Measurements from ENCODE around the gene CRACR2A.

CRACR2A gene

DNA sequence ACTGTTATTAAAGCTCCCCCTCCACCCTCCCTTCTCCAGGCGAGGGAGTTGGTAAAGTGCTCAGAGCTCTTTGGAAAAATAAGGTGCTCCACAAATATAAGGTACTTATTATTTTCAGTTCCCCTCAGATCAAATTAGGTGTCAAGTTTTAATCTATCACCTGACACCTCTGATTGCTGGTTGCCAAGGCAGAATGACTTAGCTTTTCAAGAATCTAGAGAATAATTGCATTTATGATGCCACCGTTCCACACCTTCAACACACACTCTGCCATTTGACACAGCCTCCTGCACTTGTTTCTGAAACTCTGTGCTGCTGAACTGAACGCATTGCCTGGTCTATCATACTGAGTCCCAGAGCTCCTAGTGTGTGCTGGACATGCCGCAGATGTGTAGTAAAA lies 128.6 kb downstream of the CRACR2A start:
- TF ChIP-seq, protein P1, sequence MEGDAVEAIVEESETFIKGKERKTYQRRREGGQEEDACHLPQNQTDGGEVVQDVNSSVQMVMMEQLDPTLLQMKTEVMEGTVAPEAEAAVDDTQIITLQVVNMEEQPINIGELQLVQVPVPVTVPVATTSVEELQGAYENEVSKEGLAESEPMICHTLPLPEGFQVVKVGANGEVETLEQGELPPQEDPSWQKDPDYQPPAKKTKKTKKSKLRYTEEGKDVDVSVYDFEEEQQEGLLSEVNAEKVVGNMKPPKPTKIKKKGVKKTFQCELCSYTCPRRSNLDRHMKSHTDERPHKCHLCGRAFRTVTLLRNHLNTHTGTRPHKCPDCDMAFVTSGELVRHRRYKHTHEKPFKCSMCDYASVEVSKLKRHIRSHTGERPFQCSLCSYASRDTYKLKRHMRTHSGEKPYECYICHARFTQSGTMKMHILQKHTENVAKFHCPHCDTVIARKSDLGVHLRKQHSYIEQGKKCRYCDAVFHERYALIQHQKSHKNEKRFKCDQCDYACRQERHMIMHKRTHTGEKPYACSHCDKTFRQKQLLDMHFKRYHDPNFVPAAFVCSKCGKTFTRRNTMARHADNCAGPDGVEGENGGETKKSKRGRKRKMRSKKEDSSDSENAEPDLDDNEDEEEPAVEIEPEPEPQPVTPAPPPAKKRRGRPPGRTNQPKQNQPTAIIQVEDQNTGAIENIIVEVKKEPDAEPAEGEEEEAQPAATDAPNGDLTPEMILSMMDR (IDR thresholded peaks at IDR 0.05; ENCODE audit: low read depth, low read length), result no peak
- TF ChIP-seq, protein P2, sequence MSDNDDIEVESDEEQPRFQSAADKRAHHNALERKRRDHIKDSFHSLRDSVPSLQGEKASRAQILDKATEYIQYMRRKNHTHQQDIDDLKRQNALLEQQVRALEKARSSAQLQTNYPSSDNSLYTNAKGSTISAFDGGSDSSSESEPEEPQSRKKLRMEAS (IDR thresholded peaks at IDR 0.05; ENCODE audit: low read depth, low read length), result no peak
- TF ChIP-seq MYC (IDR thresholded peaks at IDR 0.05; ENCODE audit: low read depth, low read length) (no peak), POLR2A (IDR thresholded peaks at IDR 0.05; ENCODE audit: extremely low read depth, insufficient read length) (no peak)
- no peak overlapping the region for H3K4me3 ChIP-seq (ENCODE audit: low read depth, low read length)
- no peak for DNase-seq (ENCODE audit: low read depth)

DNA sequence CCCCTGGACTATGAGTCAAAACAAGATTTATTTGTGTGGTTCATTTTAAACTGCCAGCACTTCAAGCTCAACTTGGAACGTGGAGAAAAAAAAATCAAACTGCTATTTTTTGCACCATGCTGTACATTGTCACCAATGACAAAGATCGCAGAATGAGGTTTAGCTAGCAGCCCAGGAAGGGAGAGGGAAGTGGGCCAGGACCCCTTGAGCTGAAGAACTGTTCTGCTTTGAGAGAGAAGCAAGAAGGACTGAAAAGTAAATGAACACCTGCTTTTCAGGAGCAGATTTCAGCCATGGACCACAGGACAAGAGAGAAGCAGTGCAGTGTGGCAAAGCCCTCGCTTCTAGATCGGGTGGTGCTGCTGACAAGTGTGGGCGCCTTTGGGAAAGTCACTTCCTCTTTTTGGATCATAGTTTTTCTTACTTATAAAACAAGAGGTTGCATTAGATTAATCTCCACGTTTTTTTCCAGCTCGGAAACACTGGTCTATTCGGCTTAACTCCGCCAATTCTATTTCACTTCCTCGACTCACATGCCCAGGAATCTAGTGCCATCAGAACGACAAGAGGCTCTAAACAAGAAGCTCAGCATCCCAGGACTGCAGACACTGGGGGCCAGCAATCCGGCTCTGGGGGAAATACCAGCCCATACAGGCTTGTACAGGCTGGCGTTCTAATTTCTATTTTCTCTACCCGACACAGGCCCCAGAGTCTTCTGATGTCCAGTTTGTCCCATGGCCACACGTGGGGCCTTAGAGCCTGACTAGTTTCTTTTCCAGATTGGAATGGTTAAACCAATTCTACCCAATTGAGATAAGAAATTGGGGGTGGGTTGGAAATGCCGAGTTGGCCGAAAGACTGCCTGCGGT lies 129.9 kb downstream of the CRACR2A start:
- peak; percentile 59 for DNase-seq (ENCODE audit: low read depth)
- TF ChIP-seq POLR2A (IDR thresholded peaks at IDR 0.05; ENCODE audit: extremely low read depth, insufficient read length) (no peak), MYC (IDR thresholded peaks at IDR 0.05; ENCODE audit: low read depth, low read length) (no peak)
- TF ChIP-seq, protein P1 (IDR thresholded peaks at IDR 0.05; ENCODE audit: low read depth, low read length), result no peak
- TF ChIP-seq, protein P2 (IDR thresholded peaks at IDR 0.05; ENCODE audit: low read depth, low read length), result no peak

DNA sequence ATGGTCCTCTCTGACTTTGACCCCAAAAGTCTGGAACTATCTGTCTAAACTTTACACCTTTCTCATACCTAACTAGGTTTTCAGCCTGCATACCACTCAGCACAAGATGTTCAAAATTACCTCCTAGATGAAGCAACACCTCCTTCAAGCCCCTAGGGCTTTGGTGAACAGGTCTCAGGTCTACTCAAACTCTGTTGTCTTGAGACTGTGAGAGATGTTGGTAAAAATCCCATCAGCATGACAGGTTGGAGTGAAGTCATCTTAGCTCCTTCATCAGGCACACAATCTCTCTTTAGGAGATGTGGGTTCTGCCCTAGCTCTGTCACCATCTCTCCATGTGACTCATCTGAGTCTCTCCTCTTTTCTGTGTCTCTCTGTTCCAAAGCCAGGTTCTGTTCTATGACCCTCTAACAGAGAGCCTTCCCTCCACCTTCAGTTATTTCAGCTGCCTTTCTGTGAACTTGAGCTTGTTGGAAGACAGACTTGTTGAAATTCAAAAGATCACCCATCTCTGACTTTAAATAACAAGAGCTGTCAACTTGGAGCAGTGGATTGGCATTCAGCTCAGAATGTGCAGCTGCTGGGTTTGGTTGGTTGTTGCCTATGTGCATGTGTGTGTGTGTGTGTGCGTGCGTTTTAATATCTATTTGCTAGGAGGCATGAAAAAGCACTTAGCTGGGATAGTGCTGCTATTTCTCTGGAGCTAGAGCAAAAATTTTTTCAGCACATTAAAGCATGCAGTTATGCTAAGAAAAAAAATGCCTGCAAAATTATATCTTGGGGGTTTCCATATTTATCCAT lies 130.7 kb downstream of the CRACR2A start:
- TF ChIP-seq, protein P1 (IDR thresholded peaks at IDR 0.05; ENCODE audit: low read depth, low read length), result no peak
- no peak for TF ChIP-seq MYC (IDR thresholded peaks at IDR 0.05; ENCODE audit: low read depth, low read length)
- TF ChIP-seq POLR2A (IDR thresholded peaks at IDR 0.05; ENCODE audit: extremely low read depth, insufficient read length), result no peak
- TF ChIP-seq, protein P2 (IDR thresholded peaks at IDR 0.05; ENCODE audit: low read depth, low read length), result no peak
- no peak overlapping the region for H3K4me3 ChIP-seq (ENCODE audit: low read depth, low read length)

More for the DNA sequence above, 129.9 kb downstream of the CRACR2A start:
- no peak overlapping the region for H3K4me3 ChIP-seq (ENCODE audit: low read depth, low read length)

DNA sequence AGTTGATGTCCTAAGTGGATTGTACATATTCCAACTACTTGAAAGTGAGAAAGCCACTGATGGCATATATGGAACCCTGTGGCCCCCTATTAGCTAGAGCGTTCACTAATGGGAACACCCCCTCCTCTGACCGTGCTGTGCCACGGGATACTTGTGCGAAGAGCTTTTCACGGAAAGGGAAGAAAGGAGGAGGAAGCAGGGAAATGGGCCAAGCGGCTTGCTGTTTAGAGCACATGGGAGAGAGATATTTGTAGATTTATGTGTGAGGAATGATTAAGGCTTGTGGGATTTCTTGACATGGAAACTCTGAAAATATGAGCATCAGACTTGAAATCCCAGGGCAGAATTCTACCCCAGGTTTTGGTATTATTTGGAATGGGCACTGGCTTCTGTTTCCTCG lies 132.1 kb downstream of the CRACR2A start:
- no peak overlapping the region for H3K4me3 ChIP-seq (ENCODE audit: low read depth, low read length)
- no peak for TF ChIP-seq MYC (IDR thresholded peaks at IDR 0.05; ENCODE audit: low read depth, low read length)
- TF ChIP-seq POLR2A (IDR thresholded peaks at IDR 0.05; ENCODE audit: extremely low read depth, insufficient read length), result no peak
- TF ChIP-seq, protein P2 (IDR thresholded peaks at IDR 0.05; ENCODE audit: low read depth, low read length), result no peak
- TF ChIP-seq, protein P1 (IDR thresholded peaks at IDR 0.05; ENCODE audit: low read depth, low read length), result no peak
- DNase-seq (ENCODE audit: low read depth), result no peak

More for the DNA sequence above, 130.7 kb downstream of the CRACR2A start:
- no peak for DNase-seq (ENCODE audit: low read depth)

DNA sequence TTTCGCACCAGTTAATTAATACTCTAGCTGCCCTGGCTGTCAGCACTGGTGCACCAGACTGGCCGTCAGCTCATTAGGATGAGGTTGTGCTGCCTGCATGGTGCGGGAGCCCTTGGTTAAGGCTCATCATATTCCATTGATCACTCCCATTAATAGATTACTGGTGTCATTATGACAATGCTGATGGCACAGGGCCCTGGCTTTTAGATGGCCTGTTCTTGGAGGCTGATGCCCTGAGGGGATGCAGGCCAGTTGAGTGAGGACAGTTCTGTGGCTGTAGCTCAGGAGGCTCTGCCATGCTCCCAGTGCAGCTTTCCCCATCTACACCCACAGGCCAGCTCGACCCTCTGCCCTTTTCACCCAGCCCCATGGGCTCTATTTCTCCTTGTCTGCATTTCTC lies 135.3 kb downstream of the CRACR2A start:
- TF ChIP-seq, protein P1 (IDR thresholded peaks at IDR 0.05; ENCODE audit: low read depth, low read length), result no peak
- TF ChIP-seq POLR2A (IDR thresholded peaks at IDR 0.05; ENCODE audit: extremely low read depth, insufficient read length), result no peak
- no peak for TF ChIP-seq MYC (IDR thresholded peaks at IDR 0.05; ENCODE audit: low read depth, low read length)
- TF ChIP-seq, protein P2 (IDR thresholded peaks at IDR 0.05; ENCODE audit: low read depth, low read length), result no peak
- no peak for DNase-seq (ENCODE audit: low read depth)
- H3K4me3 ChIP-seq (ENCODE audit: low read depth, low read length), result no peak overlapping the region

Measured in NB4 (cell line).